ENCODE results near the gene LMNB1.

GRCh38 chr5:126865299-126865698 is 88.4 kb downstream of the LMNB1 start:
- TF ChIP-seq CTCF (conservative IDR thresholded peaks at IDR 0.05; ENCODE audit: low read depth, low read length) = no peak
- TF ChIP-seq EZH2 (IDR thresholded peaks at IDR 0.05; ENCODE audit: low read length, unreplicated experiment) = no peak
- TF ChIP-seq EZH2phosphoT487 (IDR thresholded peaks at IDR 0.05; ENCODE audit: borderline replicate concordance, low read length) = no peak
